ENCODE measurements around the gene TAF11. TPM values are rescaled to one million over a fixed set of nuclear protein-coding genes. Genes with fewer than 3 reads are reported as not detected.

TAF11 gene
- total RNA-seq, 1 experiment from 2014 or later, result 49.4 TPM

- H2BK12ac ChIP-seq (ENCODE audit: insufficient read length, low read depth, low read length), result no peak overlapping the region
- Mint-ChIP-seq H3K4me1 (peaks cover 11 to 12% of the 10 kb centered on the region in 2 experiments), H3K27ac (no peak overlapping the region), H3K4me3 (no peak overlapping the region), H3K36me3 (ENCODE audit: insufficient read depth in 1 of 3, low read depth in 3 of 3) (peaks cover 8 to 66% (median 46%) of the 10 kb centered on the region in 3 experiments; a peak in 6 of 7 replicates), H3K27me3 (ENCODE audit: low read depth) (no peaks in the 10 kb centered on the region), H3K9me3 (no peaks in the 10 kb centered on the region)
- no peak overlapping the region for H4K8ac ChIP-seq (replicated peaks; ENCODE audit: insufficient read length, low read depth, low read length)
- no peak overlapping the region for H3K14ac ChIP-seq (ENCODE audit: insufficient read depth, low read length)
- no peak overlapping the region for H4K91ac ChIP-seq (ENCODE audit: insufficient read length, low read depth, low read length)
- H2BK20ac ChIP-seq (ENCODE audit: low read depth, low read length, poor library complexity, severe bottlenecking), result no peak overlapping the region
- H2BK5ac ChIP-seq (ENCODE audit: insufficient read length, low read length), result no peak overlapping the region
- H3K18ac ChIP-seq (ENCODE audit: insufficient read length, low read depth, low read length), result no peak overlapping the region
- H3K4ac ChIP-seq (ENCODE audit: low read depth, low read length), result no peak overlapping the region
- TF ChIP-seq, protein P1, sequence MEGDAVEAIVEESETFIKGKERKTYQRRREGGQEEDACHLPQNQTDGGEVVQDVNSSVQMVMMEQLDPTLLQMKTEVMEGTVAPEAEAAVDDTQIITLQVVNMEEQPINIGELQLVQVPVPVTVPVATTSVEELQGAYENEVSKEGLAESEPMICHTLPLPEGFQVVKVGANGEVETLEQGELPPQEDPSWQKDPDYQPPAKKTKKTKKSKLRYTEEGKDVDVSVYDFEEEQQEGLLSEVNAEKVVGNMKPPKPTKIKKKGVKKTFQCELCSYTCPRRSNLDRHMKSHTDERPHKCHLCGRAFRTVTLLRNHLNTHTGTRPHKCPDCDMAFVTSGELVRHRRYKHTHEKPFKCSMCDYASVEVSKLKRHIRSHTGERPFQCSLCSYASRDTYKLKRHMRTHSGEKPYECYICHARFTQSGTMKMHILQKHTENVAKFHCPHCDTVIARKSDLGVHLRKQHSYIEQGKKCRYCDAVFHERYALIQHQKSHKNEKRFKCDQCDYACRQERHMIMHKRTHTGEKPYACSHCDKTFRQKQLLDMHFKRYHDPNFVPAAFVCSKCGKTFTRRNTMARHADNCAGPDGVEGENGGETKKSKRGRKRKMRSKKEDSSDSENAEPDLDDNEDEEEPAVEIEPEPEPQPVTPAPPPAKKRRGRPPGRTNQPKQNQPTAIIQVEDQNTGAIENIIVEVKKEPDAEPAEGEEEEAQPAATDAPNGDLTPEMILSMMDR (conservative IDR thresholded peaks at IDR 0.05), result no peak
- H3K27me3 ChIP-seq (ENCODE audit: insufficient read depth, low read length), result no peaks in the 10 kb centered on the region
- no peak overlapping the region for H3K4me2 ChIP-seq (ENCODE audit: insufficient read depth, insufficient read length, low read length)
- no peaks in the 10 kb centered on the region for H3K23me2 ChIP-seq (ENCODE audit: insufficient read length, low read depth, low read length, poor library complexity, severe bottlenecking)
- H3K27ac ChIP-seq (ENCODE audit: insufficient read length, low read depth, low read length), result no peak overlapping the region
- no peak overlapping the region for H2AFZ ChIP-seq (ENCODE audit: low read length)
- no peaks in the 10 kb centered on the region for H3K79me1 ChIP-seq (ENCODE audit: insufficient read depth, low read depth, low read length, poor library complexity, severe bottlenecking)
- no peak overlapping the region for H3T11ph ChIP-seq (ENCODE audit: low read length)
- no peak for DNase-seq
- no peaks in the 10 kb centered on the region for H3K9me3 ChIP-seq (ENCODE audit: control insufficient read depth, low read depth, low read length)
- H3K23ac ChIP-seq (ENCODE audit: insufficient read length, low read depth, low read length), result no peak overlapping the region
- WGBS (ENCODE audit: extremely low coverage, insufficient read length, low lambda C conversion rate), result no CpG with 5 or more reads among the region's 1 CpG
- H2BK120ac ChIP-seq (ENCODE audit: low read depth, low read length, poor library complexity, severe bottlenecking), result no peak overlapping the region
- H2BK15ac ChIP-seq (ENCODE audit: low read depth, low read length), result no peak overlapping the region
- H2AK5ac ChIP-seq (ENCODE audit: insufficient read length, low read length), result no peak overlapping the region
- no peaks in the 10 kb centered on the region for H4K20me1 ChIP-seq (ENCODE audit: control insufficient read depth, insufficient read depth, insufficient read length)
- H3K4me1 ChIP-seq (ENCODE audit: insufficient read depth, low read length), result peaks cover 7% of the 10 kb centered on the region; the same call in 1 of the 2 replicates
- H3K56ac ChIP-seq (ENCODE audit: insufficient read length, low read depth, low read length), result no peak overlapping the region
- H3K79me2 ChIP-seq (ENCODE audit: insufficient read depth, low read length), result no peaks in the 10 kb centered on the region
- H4K5ac ChIP-seq (ENCODE audit: insufficient read length, low read depth, low read length), result no peak overlapping the region
- H3K9ac ChIP-seq (ENCODE audit: extremely low read depth, insufficient read length, low read length), result no peak overlapping the region
These were observed 10.6 kb downstream of the TAF11 start for GRCh38 chr6:34877259-34877658.
